Cardiac fibroblast (primary cell): Measurements from ENCODE around the gene UBN1.

Source experiments
- DNase-seq, 2 donors: peaks; one replicate each; pipeline versions ENCODE4 v3.0.0 to v3.0.0-alpha.2; 2010; ENCODE audit warnings: low read depth in 2 of 2
- H3K4me3 ChIP-seq, 2 donors: replicated peaks in 1 of 2; 1 replicate in 1 of 2; 2 replicates in 1 of 2; pipeline ENCODE4 v1.5.1; 2011; ENCODE audit warnings: low read depth in 2 of 2, low read length in 2 of 2, mild to moderate bottlenecking in 2 of 2, moderate library complexity in 1 of 2
- CTCF ChIP-seq: IDR thresholded peaks from one replicate; pipeline ENCODE4 v1.5.1; 2011; ENCODE audit warnings: low read depth, mild to moderate bottlenecking, low read length, inconsistent platforms

Gene UBN1

DNA sequence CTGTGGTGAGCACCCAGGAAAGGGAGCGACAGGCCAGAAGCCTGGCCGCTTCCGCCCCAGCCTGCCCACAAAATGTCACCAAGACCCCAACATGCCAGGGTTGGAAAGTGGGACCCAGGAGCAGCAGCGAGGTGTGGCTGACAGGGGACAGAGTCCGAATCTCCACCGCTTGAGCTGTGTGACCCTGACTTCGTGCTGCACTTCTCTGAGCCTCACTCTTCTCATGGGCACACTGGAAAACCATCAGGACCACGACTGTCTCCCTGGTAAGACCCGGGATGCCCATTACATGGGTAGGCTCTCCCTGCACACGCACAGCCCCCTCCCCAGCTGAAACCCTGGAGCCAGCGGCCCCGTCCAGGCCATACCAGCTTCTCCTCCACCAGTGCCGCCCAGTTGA lies 54.8 kb downstream of the UBN1 start:
- no peak for TF ChIP-seq CTCF
- H3K4me3 ChIP-seq, result no peak overlapping the region
- DNase-seq, result no peak

GRCh38 chr16:4904108-4904941 lies 57.0 kb downstream of the UBN1 start:
- TF ChIP-seq CTCF, result no peak
- no peak for DNase-seq
- no peak overlapping the region for H3K4me3 ChIP-seq

DNA sequence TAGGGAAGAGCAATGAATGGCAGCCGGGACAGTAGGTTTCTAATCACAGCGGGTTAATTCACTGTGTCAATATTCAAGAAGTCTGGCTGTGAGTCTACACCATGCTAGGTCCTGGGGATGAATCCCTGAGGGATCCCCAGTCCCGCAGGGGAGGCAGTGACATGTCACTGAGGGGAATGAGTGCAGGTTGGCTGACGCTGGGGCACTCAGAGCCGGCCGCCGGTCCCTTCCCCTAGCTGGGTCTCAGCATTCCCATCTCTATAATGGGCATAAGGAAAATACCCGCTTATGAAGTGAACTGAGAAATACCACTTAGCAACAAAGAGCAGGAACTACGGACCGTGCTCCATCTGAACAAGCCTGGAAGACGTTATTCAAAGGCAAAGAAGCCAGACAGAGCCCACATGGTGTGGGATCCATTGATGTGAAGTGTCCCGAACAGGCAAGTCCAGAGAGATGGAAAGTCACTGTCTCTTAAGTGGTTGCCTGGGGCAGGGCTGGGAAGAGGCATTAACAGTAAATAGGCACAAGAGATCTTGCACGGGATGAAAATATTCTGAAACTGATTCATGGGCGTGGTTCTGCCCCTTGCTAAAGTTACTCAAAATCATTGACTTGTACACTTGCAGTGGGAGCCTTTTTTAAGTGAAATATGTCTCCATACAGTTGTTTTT lies 57.8 kb downstream of the UBN1 start:
- TF ChIP-seq CTCF, result no peak

GRCh38 chr16:4908854-4909401 lies 61.6 kb downstream of the UBN1 start:
- TF ChIP-seq CTCF, result no peak
- no peak for DNase-seq

More for the DNA sequence above, 57.8 kb downstream of the UBN1 start:
- H3K4me3 ChIP-seq, result no peak overlapping the region
- no peak for DNase-seq

DNA sequence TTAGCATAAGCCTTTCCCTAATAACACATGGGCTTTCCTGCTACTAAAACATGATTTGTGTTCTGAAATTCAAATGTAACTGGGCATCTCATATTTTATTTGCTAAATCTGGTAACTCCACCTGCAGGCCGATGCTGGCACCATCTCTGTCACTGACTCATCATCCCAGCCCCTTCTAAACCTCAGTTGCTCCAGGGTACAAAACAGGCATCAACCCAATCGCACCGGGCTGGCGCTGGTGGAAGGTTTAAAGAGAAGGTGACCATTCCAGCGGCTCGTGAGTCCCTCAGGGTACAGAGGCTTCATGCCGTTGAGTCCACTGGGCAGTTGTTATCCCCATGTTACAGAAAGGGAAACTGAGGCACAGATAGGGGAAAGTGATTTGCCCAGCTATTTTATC lies 62.5 kb downstream of the UBN1 start:
- no peak overlapping the region for H3K4me3 ChIP-seq
- TF ChIP-seq CTCF, result no peak
- no peak for DNase-seq

More at GRCh38 chr16:4908854-4909401, 61.6 kb downstream of the UBN1 start:
- no peak overlapping the region for H3K4me3 ChIP-seq

- TF ChIP-seq CTCF, result no peak
- DNase-seq, result no peak
- H3K4me3 ChIP-seq, result no peak overlapping the region
These were observed 63.5 kb downstream of the UBN1 start for GRCh38 chr16:4910828-4911227.
